NCI-H748 (cell line): Measurements from ENCODE around the gene DYNLT3.

ENCODE experiments used
- DNase-seq: peaks from one replicate; lab custom pipeline; 2025; ENCODE audit not compliant: unreplicated experiment; lab: John Stamatoyannopoulos, UW

The DYNLT3 gene

GRCh38 chrX:37844622-37845021 lies 2.7 kb downstream of the DYNLT3 start:
- DNase-seq: no peak

GRCh38 chrX:37840931-37841330 lies 6.4 kb downstream of the DYNLT3 start:
- DNase-seq: no peak

DNA sequence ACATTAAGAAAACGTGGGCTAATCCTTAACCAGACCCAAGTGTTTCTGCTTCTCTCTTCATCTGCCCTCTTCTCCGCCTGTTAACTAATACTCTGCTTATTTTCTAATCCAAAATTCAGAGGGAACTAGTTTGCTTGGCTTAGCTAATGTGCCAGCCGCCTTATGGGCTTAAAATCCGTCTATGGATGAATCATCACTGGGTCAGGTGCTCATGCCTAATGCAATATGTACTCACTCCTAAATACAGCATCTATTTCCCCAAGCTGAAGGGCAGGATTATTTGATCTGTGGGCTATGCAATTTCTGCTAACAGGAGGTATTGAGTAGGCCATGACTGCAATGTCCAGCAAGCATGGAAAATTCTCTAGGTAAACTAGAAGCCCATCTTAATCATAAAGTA lies 12.4 kb downstream of the DYNLT3 start:
- no peak for DNase-seq

- no peak for DNase-seq
Measured at GRCh38 chrX:37830371-37830770, 17.0 kb downstream of the DYNLT3 start.

GRCh38 chrX:37829721-37830120 lies 17.6 kb downstream of the DYNLT3 start:
- no peak for DNase-seq

DNA sequence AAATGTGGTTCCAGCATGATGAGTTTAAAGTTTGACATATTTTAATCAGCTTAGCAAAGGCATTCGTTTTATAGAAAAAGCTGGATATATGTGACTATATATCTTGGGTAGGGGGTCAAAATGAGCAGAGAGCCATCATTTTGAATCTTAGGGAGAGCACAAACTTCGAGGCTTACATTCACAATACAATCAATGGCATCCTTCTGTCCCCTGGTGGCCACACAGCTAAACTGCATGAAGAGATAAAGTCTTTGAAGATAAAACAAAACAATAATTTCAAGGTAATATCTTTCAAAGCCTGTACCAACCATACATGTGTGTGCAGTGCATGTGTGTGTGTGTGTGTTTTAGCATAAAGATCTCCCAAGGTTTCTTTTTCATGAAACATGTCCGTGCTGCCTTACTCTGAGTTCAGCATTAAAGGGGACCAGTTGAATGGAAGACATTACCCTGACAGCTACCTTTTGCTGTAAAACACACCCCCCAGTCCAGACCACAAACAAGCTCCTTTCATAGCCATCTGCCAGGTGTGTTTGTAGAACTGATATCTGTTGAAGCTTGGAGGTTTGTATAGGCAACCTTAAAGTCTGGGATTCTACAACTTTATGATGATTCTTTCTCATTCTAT lies 22.0 kb downstream of the DYNLT3 start:
- peak; percentile 30 for DNase-seq

DNA sequence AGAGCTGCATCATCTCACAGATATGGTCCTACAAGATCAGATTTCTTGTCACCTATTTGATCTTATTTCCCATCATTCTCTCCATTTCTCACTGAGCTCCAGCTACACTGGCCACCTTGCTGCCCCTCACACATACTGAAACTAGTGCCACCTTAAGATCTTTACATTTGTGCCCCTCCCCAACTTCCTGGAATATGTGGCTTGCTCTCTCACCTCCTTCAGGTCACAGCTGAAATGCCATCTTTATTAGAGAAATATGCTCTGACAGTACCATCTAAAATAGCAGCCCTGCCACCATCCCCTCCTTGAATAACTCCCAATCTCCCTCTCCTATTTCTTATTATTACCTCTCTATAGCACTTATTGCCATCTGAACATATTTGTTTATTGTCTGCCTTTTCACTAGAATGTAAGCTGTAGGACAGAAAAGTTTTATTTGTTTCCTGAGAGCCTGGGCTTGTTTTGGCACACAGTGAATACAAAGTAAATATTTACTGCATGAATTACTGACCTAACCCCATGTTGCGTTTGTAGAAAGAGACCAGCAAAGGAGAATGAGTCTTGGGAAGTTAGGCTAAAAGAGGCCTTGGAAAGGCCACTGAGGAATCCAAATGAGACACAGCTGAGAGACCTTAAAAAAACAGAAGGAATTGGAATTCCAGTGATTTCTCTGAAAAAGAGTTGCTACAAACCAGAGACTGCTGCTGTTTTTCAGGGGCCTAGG lies 22.7 kb downstream of the DYNLT3 start:
- peak; percentile 17 for DNase-seq

DNA sequence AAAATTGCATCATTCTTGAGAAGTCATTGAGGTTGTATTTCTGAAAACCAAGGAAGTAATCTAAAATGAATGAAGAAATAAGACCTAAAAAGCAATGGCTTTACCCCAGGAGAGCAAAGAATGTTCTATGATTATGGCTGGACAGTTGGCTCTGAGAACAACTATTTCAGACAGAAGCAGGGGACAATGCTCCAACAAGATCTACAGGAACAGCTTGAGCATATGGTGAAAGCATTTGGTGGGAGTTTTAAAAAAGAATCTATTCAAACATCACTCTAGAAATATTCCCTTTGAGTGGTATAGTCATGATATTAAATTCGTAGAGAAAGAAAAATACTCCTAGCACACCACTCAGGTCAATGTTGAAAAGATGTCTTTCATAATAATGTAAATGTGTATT lies 26.7 kb downstream of the DYNLT3 start:
- DNase-seq: no peak

DNA sequence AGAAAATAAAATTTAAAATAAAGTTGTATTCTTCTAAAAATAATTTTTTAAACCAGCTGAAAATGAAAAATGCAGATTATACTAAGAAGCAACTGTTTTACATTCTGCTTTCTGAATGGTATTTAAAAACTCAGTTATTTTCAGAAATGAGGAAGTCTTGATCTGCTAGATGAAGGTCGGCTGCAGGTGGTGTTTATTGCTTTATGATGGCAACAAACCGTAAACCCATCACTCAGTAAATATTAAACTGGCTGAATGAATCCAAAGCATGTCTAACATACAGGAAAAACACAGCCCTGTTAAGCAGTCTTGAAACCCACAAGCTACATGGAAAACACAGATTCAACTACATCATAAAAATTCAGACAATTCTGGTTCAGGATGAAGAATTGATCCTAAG lies 29.3 kb downstream of the DYNLT3 start:
- no peak for DNase-seq

- DNase-seq: no peak
Measured at GRCh38 chrX:37817579-37817978, 29.8 kb downstream of the DYNLT3 start.

- no peak for DNase-seq
Measured at GRCh38 chrX:37817176-37817575, 30.2 kb downstream of the DYNLT3 start.

- no peak for DNase-seq
Measured at GRCh38 chrX:37816766-37817165, 30.6 kb downstream of the DYNLT3 start.

GRCh38 chrX:37815366-37815765 lies 32.0 kb downstream of the DYNLT3 start:
- DNase-seq: no peak

DNA sequence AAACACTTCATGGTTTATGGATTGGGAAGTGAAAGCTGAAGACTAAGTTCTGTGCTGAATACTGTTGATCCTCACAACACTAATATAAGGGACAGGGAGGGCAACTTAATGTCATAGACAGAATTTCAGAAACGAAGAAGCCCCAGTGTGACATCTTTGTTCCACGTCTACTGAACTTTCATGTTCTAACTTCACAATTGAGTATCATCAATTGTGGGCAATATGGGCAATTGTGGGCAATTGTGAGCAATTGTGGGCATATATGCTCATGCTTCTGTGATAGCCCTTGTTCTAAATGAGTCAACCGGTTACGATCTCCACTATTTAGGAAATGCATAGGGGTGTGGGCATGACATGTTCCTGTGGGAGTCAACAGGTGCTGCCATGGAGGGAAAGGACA lies 33.8 kb downstream of the DYNLT3 start:
- no peak for DNase-seq

DNA sequence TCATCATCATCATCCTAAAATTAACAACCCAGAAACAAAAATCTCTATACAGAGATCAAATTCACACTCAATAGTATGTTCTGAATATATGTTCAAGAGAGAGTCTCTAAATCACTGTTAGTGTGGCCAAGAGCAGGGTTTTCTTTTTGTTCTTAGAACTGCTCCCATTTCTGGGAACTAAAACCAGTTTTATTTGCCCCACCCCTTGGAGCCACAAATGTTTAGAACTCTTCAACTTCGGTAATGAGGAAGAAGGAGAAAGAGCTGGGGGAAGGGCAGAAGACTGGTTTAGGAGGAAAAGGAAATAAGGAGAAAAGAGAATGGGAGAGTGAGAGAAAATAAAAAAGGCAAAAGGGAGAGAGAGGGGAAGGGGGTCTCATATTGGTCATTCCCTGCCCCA lies 35.3 kb downstream of the DYNLT3 start:
- no peak for DNase-seq

DNA sequence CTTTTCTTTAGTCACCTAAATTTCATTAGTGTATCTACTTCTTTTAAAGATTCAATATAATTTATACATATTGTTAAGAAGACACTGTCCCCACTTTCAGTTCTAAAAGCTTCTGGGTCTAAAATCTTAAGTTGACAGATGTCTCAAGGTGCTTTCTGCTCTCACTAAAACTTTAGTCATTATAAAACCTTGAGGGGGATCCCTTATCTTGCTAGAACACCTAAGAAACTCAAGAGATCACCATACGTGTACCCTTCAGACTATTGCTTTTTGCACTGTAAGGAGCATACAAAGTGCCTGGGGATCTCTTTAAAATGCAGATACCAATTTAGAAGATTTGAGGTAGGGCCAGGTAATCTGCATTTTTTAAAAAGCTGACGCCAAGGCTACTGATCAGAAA lies 37.4 kb downstream of the DYNLT3 start:
- DNase-seq: no peak

GRCh38 chrX:37803057-37803456 lies 44.3 kb downstream of the DYNLT3 start:
- no peak for DNase-seq

DNA sequence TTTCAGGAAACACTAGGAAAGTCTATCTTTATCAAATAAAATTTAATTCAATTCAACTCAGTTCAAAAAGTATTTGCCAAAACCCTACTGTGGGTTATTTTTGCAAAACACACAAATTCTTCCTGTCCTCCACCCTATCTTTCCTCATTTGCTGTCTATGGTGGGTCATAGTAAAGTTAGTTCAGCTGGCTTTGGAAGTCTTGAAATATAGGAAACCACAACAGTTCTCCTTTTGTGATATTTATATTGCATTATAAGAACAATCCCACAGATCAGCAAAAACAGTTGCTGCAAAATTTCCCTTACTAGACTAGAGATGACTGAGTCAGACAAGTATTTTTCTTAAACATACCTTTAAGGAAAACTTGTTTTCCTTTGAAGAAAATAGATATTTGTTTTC lies 45.3 kb downstream of the DYNLT3 start:
- no peak for DNase-seq

DNA sequence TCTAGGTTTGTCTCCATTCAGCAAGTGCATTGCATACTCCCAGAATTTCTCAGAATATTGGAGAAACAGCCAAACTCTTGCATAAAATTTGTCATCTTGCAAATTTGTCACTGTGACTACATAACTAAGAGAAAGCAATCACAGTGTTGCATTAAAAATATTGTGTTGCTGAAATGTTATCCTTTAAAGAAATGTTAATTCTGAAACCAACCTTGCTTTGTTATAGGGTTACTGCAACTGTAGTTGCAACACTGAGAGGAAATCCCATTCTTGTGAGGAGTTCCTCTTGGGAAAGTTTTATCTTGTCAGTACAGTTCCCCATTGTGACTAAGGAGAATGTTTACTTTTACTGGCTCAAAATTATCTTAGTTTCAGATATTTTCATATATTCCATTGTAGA lies 46.7 kb downstream of the DYNLT3 start:
- no peak for DNase-seq

DNA sequence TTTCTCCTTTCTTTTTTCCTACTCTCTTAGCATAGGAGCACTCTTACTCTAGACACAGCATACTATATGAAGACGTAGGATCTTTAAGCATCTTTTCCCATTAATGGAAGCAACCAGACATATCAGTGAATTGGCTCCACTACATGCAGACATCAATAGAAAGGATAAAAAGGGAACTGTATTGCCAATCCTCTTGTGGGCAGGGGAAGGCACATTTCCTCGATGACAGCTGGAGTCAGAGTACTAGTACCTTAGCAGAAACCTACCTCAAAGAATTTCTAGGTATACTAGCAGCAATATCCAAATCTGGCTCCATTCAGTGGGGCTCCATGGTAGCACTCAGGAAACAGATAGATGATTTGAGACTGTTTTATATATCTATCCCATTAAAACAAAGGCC lies 47.4 kb downstream of the DYNLT3 start:
- no peak for DNase-seq

GRCh38 chrX:37796805-37797204 lies 50.6 kb downstream of the DYNLT3 start:
- DNase-seq: no peak

DNA sequence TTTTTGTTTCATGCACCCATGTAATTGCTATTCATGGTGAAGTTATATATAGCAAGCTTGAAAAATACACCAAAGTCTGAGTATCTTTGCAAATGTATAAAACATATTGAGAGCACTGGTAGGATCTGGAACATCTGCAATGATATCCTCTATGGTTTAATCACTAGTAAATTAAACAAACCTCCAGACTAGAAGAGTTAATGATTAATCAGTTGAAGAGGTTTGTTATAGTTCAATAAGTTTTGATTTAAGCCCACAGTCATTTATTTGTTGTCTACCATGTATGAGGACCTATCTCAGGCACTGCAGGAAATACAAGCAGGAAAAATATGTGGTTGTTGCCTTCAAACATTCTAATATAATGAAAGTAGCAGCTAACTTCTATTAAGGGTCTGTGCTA lies 51.1 kb downstream of the DYNLT3 start:
- DNase-seq: no peak
